ENCODE data around the gene STAT3. TPM values are rescaled to one million over a fixed set of nuclear protein-coding genes. Genes with fewer than 3 reads are reported as not detected.

STAT3 gene
- total and polyA plus RNA-seq, 2 donors from 2014 or later, result 55.6 to 327 TPM

DNA sequence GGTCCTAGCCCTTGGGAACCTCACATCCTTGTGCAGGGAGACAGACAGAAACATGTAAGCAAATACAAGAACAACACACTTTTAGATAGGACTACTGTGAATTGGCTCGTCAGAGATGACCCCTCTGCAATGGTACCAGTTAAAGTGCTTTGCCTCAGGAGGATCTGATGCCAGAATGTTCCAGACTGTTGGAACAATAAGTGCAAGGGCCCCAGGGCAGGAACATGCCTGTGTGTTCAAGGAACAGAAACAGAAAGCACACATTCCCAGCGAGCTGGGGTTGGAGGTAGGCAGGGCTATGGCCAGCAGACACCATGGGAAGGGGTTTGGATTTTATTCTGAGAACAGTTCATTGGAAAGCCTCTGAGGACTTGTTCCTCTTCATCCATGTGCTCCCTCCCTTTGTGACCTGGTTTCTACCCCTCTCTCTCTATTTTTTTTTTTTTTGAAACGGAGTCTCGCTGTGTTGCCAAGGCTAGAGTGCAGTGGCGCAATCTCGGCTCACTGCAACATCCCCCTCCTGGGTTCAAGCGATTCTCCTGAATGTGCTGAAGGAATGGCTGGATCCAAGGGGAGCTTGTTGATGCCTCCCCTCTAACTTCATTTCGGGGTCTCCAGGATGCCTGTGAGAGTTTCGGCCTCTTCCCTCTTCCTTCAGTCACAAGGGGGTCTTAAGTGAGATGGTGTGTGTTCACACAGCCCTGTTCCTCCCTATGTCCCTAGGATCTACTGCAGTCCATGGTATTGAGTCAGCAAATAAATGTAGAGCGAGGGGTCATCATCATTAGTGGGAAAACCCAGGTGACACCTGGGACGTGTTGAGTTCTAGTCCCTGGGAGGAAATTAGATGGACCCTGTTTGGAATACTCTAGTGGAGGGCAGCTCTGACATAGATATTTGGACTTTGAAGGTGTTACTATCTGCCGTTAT, 93.5 kb downstream of the STAT3 start:
- peaks cover 0 to 6% (median 0%) of the 10 kb centered on the region in 3 donors for H3K36me3 ChIP-seq (ENCODE audit: control insufficient read depth in 2 of 3, insufficient read depth in 3 of 3, low read length in 3 of 3)
- no peaks in the 10 kb centered on the region for H3K27me3 ChIP-seq (ENCODE audit: control insufficient read depth, insufficient read depth, low read length)
- no peak overlapping the region for H3K4me3 ChIP-seq (ENCODE audit: low read length in 3 of 3)
- no peak for FAIRE-seq
- TF ChIP-seq CTCF (IDR thresholded peaks at IDR 0.05; ENCODE audit: borderline replicate concordance, extremely low read depth, insufficient read depth), result no peak
- peak in 2 of 5 donors; percentile 13 to 20 for DNase-seq
- intact Hi-C loops (cut with DNase I), result no loop called here
- H3K9ac ChIP-seq (ENCODE audit: low read length in 3 of 3), result no peak overlapping the region
- no peak overlapping the region for H3K27ac ChIP-seq (ENCODE audit: low read depth in 2 of 2, low read length in 2 of 2)
- H3K9me3 ChIP-seq (ENCODE audit: control insufficient read depth in 2 of 3, insufficient read depth in 1 of 3, low read length in 3 of 3), result no peaks in the 10 kb centered on the region
- peaks cover 0 to under 1% (median 0%) of the 10 kb centered on the region in 3 donors for H3K4me1 ChIP-seq (ENCODE audit: control insufficient read depth in 2 of 3, insufficient read depth in 2 of 3, low read depth in 1 of 3, low read length in 3 of 3)

DNA sequence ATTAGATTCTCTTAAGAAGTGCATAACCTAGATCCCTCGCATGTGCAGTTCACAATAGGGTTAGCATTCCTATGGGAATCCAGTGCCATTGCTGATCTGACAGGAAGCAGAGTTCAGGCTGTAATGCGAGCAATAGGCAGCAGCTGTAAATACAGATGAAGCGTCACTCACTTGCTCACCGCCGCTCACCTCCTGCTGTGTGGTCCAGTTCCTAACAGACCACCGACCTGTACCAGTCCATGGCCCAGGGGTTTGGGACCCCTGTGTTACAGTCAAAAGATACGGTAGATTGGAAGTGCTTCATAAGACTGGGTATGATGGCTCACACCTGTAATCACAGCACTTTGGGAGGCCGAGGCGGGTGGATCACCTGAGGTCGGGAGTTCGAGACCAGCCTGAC, 97.1 kb downstream of the STAT3 start:
- Histone ChIP-seq H3K4me3 (ENCODE audit: low read length in 3 of 3) (no peak overlapping the region), H3K36me3 (ENCODE audit: control insufficient read depth in 2 of 3, insufficient read depth in 3 of 3, low read length in 3 of 3) (peaks cover 0 to 6% (median 0%) of the 10 kb centered on the region in 3 donors), H3K9ac (ENCODE audit: low read length in 3 of 3) (no peak overlapping the region), H3K4me1 (ENCODE audit: control insufficient read depth in 2 of 3, insufficient read depth in 2 of 3, low read depth in 1 of 3, low read length in 3 of 3) (peaks cover 0 to 24% (median 5%) of the 10 kb centered on the region in 3 donors), H3K27ac (ENCODE audit: low read depth in 2 of 2, low read length in 2 of 2) (no peak overlapping the region), H3K9me3 (ENCODE audit: control insufficient read depth in 2 of 3, insufficient read depth in 1 of 3, low read length in 3 of 3) (no peaks in the 10 kb centered on the region), H3K27me3 (ENCODE audit: control insufficient read depth, insufficient read depth, low read length) (no peaks in the 10 kb centered on the region)
- TF ChIP-seq CTCF (IDR thresholded peaks at IDR 0.05; ENCODE audit: borderline replicate concordance, extremely low read depth, insufficient read depth), result no peak
- FAIRE-seq (no peak), DNase-seq (peak in 2 of 5 donors; percentile 27 to 39)
- intact Hi-C loops (cut with DNase I), result no loop called here

GRCh38 chr17:42290577-42290976, 97.7 kb downstream of the STAT3 start:
- Histone ChIP-seq H3K4me3 (ENCODE audit: low read length in 3 of 3) (no peak overlapping the region), H3K9me3 (ENCODE audit: control insufficient read depth in 2 of 3, insufficient read depth in 1 of 3, low read length in 3 of 3) (no peaks in the 10 kb centered on the region), H3K27ac (ENCODE audit: low read depth in 2 of 2, low read length in 2 of 2) (no peak overlapping the region), H3K9ac (ENCODE audit: low read length in 3 of 3) (no peak overlapping the region), H3K27me3 (ENCODE audit: control insufficient read depth, insufficient read depth, low read length) (no peaks in the 10 kb centered on the region), H3K36me3 (ENCODE audit: control insufficient read depth in 2 of 3, insufficient read depth in 3 of 3, low read length in 3 of 3) (peaks cover 0 to 1% (median 0%) of the 10 kb centered on the region in 3 donors), H3K4me1 (ENCODE audit: control insufficient read depth in 2 of 3, insufficient read depth in 2 of 3, low read depth in 1 of 3, low read length in 3 of 3) (peaks cover 0 to 24% (median 5%) of the 10 kb centered on the region in 3 donors)
- intact Hi-C loops (cut with DNase I), result no loop called here
- no peak for TF ChIP-seq CTCF (IDR thresholded peaks at IDR 0.05; ENCODE audit: borderline replicate concordance, extremely low read depth, insufficient read depth)
- FAIRE-seq, result no peak
- peak in 1 of 5 donors; percentile 18 for DNase-seq

All from kidney (tissue), 14 donors.